Chondrocyte (in vitro differentiated cells): ENCODE measurements around the gene CNOT11. TPM values are rescaled to one million over a fixed set of nuclear protein-coding genes. Genes with fewer than 3 reads are reported as not detected.

ENCODE experiments used
- DNase-seq: peaks from one replicate; pipeline ENCODE4 v3.0.0; 2021; ENCODE audit warnings: mixed read lengths, low spot score
- H3K27ac Mint-ChIP-seq: one replicate; pipeline ENCODE4 v1.8.0; 2021; ENCODE audit warnings: mild to moderate bottlenecking, moderate library complexity, mixed read lengths; ENCODE audit not compliant: unreplicated experiment
- H3K27me3 Mint-ChIP-seq: 2 replicates; pipeline ENCODE4 v1.8.0; 2021; ENCODE audit warnings: low read depth, mixed read lengths
- H3K36me3 Mint-ChIP-seq: 2 replicates; pipeline ENCODE4 v1.8.0; 2021; ENCODE audit warnings: low read depth, mixed read lengths
- H3K4me1 Mint-ChIP-seq: 2 replicates; pipeline ENCODE4 v1.8.0; 2021; ENCODE audit warnings: low read depth, mild to moderate bottlenecking, mixed read lengths
- H3K4me3 Mint-ChIP-seq: one replicate; pipeline ENCODE4 v1.8.0; 2021; ENCODE audit warnings: mild to moderate bottlenecking, moderate library complexity, mixed read lengths; ENCODE audit not compliant: unreplicated experiment
- H3K9me3 Mint-ChIP-seq: 2 replicates; pipeline ENCODE4 v1.8.0; 2021; ENCODE audit warnings: low read depth, mixed read lengths
- CTCF ChIP-seq: fragments of 200-600 bp; sonication (generic); IDR thresholded peaks from 2 replicates; pipeline ENCODE4 v1.5.0; 2021; ENCODE audit warnings: antibody characterized with exemption, mild to moderate bottlenecking, moderate library complexity
- total RNA-seq: library from RNA; stranded (reverse); gene quantifications from 3 replicates; pipeline ENCODE4 v1.2.1, GENCODE V29; 2021

The CNOT11 gene
- total RNA-seq, 1 donor from 2014 or later, result 31.3 TPM

DNA sequence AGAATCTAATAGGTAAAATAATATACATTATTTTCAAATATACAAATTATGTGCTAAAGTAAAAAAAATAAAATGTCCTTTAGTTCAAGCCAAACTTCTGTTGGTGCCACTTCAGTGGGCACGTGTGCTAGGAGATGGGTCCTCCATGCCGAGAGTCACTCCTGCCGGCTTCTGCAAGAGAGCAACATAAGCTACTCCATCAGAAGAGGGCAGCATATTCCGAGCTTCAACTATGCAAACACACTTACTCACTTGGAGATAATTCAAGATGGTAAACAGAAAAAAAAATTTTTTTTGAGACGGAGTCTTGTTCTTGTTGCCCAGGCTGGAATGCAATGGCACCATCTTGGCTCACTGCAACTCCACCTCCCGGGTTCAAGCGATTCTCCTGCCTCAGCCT is 24.4 kb downstream of the CNOT11 start:
- Mint-ChIP-seq H3K27me3 (no peaks in the 10 kb centered on the region), H3K27ac (no peak overlapping the region), H3K4me3 (no peak overlapping the region), H3K4me1 (no peaks in the 10 kb centered on the region), H3K36me3 (peaks cover 32% of the 10 kb centered on the region), H3K9me3 (no peaks in the 10 kb centered on the region)
- DNase-seq, result no peak
- TF ChIP-seq CTCF, result peak; percentile 39

DNA sequence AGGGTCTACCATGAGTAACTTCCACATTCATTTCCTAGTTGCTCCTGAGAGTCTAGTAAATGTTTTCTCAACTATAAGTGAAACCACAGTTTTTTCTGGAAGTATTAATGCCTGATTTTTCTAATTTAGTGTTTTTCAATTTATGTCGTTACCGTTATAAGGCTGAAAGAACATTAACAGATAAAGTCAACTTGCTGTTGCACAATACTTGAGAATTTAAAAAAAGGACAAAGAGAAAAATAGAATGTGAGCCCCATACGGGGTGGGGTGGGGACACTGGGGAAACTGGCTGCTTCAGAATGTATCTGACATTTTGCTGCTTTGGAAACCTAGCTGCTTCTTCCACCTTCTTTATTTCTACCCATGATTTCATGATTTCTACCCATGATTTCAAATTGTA is 26.2 kb downstream of the CNOT11 start:
- TF ChIP-seq CTCF, result no peak
- H3K36me3 Mint-ChIP-seq, result peaks cover 31% of the 10 kb centered on the region

DNA sequence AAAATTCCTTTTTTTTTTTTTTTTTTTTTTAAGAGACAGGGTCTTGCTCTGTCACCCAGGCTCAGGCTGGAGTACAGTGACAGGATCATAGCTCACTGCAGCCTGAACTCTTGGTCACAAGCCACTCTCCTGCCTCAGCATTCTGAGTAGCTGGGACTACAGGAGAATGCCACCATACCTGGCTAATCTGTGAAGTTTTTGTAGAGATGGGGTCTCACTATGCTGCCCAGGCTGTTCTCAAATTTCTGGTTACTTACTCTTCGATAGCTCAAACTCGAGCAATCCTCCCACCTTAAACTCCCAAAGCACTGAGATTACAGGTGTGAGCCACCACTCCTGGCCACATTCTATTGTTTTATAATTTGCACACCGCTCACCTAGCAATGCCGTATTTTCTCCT is 28.8 kb downstream of the CNOT11 start:
- Mint-ChIP-seq H3K27ac (no peak overlapping the region), H3K27me3 (no peaks in the 10 kb centered on the region), H3K36me3 (peaks cover 32% of the 10 kb centered on the region), H3K4me3 (no peak overlapping the region), H3K4me1 (no peaks in the 10 kb centered on the region), H3K9me3 (no peaks in the 10 kb centered on the region)
- DNase-seq, result no peak
- no peak for TF ChIP-seq CTCF

More for the DNA sequence above, 26.2 kb downstream of the CNOT11 start:
- H3K27me3 Mint-ChIP-seq, result no peaks in the 10 kb centered on the region
- no peaks in the 10 kb centered on the region for H3K4me1 Mint-ChIP-seq
- no peak overlapping the region for H3K4me3 Mint-ChIP-seq
- DNase-seq, result no peak
- H3K27ac Mint-ChIP-seq, result no peak overlapping the region
- no peaks in the 10 kb centered on the region for H3K9me3 Mint-ChIP-seq

GRCh38 chr2:101282980-101283379 is 30.3 kb downstream of the CNOT11 start:
- no peak for TF ChIP-seq CTCF
- Mint-ChIP-seq H3K27me3 (no peaks in the 10 kb centered on the region), H3K4me3 (no peak overlapping the region), H3K4me1 (no peaks in the 10 kb centered on the region), H3K9me3 (no peaks in the 10 kb centered on the region), H3K27ac (no peak overlapping the region), H3K36me3 (peaks cover 33% of the 10 kb centered on the region)
- no peak for DNase-seq

DNA sequence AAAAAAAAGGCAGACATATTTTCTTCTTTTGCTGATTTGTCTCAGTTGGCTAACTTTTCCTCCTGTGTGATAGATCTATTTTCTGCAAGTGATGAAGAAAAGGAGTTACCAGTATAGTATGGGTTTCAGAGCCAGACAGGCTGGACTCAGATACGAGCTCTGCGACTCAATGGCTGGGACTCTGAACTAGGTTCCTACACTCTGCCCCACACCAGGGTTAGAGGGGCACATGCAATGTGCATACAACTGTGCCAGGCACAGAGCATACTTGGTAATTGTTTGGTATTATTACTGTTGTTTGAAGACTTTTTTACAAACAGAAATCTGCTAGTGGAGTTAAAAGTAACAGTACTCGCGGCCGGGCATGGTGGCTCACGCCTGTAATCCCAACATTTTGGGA is 34.0 kb downstream of the CNOT11 start:
- no peak for TF ChIP-seq CTCF
- Mint-ChIP-seq H3K4me3 (no peak overlapping the region), H3K27me3 (no peaks in the 10 kb centered on the region), H3K9me3 (no peaks in the 10 kb centered on the region), H3K4me1 (no peaks in the 10 kb centered on the region), H3K36me3 (peaks cover 17% of the 10 kb centered on the region), H3K27ac (peak overlapping the region; percentile 27)
- DNase-seq, result no peak
